ENCODE measurements around the gene PPP1R27.

DNA sequence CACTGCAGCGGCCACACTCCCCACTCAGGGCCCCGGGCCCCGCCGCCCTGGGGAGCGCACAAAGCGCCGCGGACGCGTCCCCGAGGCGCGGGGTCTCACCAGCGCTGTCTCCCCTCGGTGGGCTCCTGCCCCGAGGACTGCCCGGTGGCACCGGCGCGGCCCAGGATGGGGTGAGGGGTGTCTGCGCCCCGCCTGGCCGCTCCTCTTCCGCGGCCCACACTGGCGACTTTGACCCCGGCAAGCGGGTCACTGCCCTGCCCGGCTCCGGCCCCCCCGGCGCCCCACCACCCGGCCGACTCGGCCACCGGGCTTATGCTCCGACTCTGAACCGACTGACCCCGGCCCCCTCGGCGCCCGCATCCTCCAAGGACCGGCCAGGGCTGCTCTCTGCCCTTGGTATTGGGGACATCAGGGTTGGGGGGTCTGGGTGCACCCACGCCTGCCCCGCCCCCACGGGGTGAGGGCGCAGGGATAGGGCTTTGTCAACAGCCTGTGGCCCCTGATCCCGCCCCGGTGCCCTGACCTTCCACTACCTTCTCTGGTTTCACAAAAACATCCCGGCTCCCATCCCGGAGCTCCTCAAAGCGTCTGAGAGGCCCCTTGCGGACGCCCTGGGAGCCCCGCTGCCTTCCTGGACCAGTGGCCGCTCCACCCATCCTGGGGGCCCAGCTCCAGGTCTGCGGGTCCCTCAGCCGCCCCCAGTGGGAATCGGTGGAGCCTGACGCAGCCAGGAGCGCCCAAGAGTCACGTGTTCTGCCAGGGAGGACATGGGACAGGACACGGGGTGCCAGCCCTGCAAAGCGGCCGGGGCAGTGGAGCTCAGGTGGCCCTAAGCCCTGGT is 30.1 kb downstream of the PPP1R27 start:
- TF ChIP-seq, protein P1, sequence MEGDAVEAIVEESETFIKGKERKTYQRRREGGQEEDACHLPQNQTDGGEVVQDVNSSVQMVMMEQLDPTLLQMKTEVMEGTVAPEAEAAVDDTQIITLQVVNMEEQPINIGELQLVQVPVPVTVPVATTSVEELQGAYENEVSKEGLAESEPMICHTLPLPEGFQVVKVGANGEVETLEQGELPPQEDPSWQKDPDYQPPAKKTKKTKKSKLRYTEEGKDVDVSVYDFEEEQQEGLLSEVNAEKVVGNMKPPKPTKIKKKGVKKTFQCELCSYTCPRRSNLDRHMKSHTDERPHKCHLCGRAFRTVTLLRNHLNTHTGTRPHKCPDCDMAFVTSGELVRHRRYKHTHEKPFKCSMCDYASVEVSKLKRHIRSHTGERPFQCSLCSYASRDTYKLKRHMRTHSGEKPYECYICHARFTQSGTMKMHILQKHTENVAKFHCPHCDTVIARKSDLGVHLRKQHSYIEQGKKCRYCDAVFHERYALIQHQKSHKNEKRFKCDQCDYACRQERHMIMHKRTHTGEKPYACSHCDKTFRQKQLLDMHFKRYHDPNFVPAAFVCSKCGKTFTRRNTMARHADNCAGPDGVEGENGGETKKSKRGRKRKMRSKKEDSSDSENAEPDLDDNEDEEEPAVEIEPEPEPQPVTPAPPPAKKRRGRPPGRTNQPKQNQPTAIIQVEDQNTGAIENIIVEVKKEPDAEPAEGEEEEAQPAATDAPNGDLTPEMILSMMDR (IDR thresholded peaks at IDR 0.05; ENCODE audit: low read depth, low read length): no peak
- no peak for TF ChIP-seq EZH2phosphoT487 (IDR thresholded peaks at IDR 0.05; ENCODE audit: low read depth)
